ENCODE results near the gene SIK2.

The SIK2 gene

DNA sequence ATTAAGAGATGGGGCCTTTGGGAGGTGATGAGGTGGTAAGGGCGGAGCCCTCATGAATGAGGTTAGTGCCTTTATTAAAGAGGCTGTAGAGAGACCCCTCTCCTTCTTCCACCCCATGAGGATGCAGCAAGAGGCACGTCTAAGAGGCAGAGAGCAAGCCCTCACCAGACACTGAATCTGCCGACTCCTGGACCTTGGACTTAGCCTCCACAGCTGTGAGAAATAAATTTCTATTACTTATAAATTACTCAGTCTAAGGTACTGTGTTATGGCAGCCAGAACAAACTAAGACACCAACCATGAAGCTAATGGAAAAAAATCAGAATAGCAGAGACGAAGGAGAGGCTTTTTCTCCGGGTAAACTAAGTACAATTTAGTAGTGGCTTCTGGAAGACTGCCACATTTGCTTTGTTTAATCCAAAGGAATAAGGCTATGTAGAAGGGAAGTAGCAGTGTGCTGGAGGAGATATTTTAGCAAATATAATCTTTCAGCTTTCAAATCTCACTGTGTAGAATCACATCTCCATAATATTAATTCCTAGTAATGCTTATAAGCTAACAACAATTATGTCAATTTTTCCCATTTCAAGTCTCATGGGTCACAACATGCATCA lies 12.3 kb upstream of the SIK2 start:
- DNase-seq (ENCODE audit: low read depth, low spot score), result no peak
- TF ChIP-seq, protein P1, sequence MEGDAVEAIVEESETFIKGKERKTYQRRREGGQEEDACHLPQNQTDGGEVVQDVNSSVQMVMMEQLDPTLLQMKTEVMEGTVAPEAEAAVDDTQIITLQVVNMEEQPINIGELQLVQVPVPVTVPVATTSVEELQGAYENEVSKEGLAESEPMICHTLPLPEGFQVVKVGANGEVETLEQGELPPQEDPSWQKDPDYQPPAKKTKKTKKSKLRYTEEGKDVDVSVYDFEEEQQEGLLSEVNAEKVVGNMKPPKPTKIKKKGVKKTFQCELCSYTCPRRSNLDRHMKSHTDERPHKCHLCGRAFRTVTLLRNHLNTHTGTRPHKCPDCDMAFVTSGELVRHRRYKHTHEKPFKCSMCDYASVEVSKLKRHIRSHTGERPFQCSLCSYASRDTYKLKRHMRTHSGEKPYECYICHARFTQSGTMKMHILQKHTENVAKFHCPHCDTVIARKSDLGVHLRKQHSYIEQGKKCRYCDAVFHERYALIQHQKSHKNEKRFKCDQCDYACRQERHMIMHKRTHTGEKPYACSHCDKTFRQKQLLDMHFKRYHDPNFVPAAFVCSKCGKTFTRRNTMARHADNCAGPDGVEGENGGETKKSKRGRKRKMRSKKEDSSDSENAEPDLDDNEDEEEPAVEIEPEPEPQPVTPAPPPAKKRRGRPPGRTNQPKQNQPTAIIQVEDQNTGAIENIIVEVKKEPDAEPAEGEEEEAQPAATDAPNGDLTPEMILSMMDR (IDR thresholded peaks at IDR 0.05; ENCODE audit: low read depth, low read length), result no peak
- in situ Hi-C loops (cut with HindIII; ENCODE audit: low sequenced_read_pairs), result no loop called here
- H3K4me3 ChIP-seq (ENCODE audit: low read depth, low read length), result no peak overlapping the region

DNA sequence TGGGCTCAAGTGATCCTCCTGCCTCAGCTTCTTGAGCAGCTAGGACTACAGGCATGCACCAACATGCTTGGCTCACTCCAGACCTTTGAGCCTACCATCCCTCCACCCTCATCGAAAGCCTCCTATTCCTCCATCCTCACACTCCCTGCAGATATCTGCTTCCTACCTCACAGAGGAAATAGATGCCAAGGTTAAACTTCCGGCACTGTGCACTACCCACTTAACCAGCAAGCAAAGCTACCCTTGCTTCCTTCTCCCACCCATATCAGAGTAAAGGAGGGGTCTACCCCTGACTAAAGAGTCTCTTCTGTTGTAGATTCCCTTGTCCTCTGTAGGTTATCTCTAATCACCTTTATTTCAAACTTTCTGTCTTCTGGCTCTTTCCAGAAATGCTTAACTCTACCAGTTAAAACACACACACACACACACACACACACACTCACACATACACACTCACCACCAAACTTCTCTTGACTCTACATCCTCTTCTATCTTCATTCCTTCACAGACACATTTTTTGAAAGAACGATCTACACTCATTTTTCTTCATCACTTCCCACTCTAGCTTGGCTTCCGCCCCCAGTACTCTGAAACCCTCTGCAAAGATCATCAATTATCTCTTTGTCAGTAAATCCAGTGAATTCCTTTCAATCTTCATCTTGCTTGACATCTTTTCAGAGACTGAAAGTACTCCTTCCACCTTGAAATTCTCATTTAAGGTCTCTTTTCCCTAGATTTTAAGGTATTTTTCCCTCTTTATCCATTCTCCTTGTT lies 10.9 kb upstream of the SIK2 start:
- TF ChIP-seq, protein P1 (IDR thresholded peaks at IDR 0.05; ENCODE audit: low read depth, low read length), result no peak
- H3K4me3 ChIP-seq (ENCODE audit: low read depth, low read length), result no peak overlapping the region
- in situ Hi-C loops (cut with HindIII; ENCODE audit: low sequenced_read_pairs), result no loop called here
- DNase-seq (ENCODE audit: low read depth, low spot score), result no peak

DNA sequence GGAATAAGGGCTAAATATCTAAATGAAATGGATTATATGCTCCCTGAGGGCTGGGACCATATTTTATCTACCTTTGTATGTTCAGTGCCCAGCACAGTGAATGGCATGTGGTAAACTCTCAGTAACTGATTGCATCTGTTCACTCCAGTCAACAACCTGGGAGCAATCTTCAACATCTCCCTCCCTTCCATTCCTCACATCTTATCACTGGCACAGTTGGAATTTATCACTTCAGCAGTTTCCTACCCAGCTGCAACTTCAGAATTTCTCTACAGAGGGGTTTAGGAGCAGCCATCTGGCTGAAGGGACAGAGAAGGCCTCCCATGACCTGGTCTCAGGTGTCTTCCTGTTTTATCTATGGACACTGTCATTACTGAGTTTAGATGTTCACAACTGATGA lies 9.8 kb upstream of the SIK2 start:
- TF ChIP-seq, protein P1 (IDR thresholded peaks at IDR 0.05; ENCODE audit: low read depth, low read length), result no peak
- H3K4me3 ChIP-seq (ENCODE audit: low read depth, low read length), result no peak overlapping the region
- no peak for DNase-seq (ENCODE audit: low read depth, low spot score)
- in situ Hi-C loops (cut with HindIII; ENCODE audit: low sequenced_read_pairs), result no loop called here

DNA sequence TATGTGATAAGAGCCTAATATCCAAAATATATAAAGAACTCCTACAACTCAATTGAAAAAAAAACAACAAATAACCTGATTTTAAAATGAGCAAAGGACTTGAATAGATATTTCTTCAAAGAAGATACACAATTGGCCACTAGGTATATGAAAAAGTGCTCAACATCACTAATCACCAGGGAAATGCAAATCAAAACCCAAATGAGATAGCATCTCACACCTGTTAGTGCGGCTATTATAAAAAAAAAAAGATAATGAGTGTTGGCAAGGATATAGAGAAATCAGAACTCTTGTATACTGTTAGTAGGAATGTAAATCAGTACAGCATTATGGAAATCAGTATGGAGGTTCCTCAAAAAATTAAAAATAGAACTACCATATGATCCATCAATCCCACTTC lies 5.9 kb upstream of the SIK2 start:
- H3K4me3 ChIP-seq (ENCODE audit: low read depth, low read length), result no peak overlapping the region
- in situ Hi-C loops (cut with HindIII; ENCODE audit: low sequenced_read_pairs), result no loop called here
- TF ChIP-seq, protein P1 (IDR thresholded peaks at IDR 0.05; ENCODE audit: low read depth, low read length), result no peak
- DNase-seq (ENCODE audit: low read depth, low spot score), result no peak

DNA sequence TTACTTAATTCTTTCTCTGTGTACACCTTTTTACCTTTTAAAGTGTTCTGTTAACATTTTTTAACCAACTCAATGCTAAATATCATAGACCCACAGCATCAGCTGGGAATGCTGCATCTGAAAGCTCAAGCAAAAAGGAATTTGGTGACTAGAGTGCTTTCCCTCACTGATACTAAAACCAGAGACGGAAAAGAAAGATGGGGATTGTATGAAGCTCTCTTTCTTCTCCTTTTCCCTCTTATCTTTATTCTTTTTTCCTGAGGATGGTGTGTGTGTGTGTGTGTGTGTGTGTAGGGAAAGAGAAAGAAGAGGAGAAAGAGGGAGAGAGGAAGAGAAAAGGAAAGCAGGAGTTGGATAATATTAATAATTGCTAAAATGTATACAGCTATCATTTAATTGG lies 4.1 kb upstream of the SIK2 start:
- no peak for DNase-seq (ENCODE audit: low read depth, low spot score)
- no peak overlapping the region for H3K4me3 ChIP-seq (ENCODE audit: low read depth, low read length)
- in situ Hi-C loops (cut with HindIII; ENCODE audit: low sequenced_read_pairs), result no loop called here
- TF ChIP-seq, protein P1 (IDR thresholded peaks at IDR 0.05; ENCODE audit: low read depth, low read length), result no peak

DNA sequence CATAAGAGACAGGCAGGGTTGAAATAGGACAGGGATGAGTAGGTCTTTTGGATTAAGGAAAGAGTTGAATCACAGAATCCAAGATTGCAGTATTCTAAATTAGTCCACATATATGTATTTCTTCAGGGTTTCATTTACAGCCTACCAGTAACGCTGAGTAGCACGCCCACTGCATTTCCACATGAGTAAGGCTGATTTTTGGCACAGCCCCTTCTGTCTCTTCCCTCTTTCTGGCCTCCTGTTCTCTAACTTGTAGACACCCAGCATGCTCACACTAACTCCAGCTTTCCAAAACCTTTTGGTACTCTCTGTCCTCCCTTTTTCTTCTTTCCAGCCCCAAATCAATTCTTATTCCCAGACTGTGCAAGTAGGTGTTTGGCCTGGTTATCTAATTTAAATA lies 3.7 kb upstream of the SIK2 start:
- in situ Hi-C loops (cut with HindIII; ENCODE audit: low sequenced_read_pairs), result no loop called here
- DNase-seq (ENCODE audit: low read depth, low spot score), result no peak
- H3K4me3 ChIP-seq (ENCODE audit: low read depth, low read length), result no peak overlapping the region
- TF ChIP-seq, protein P1 (IDR thresholded peaks at IDR 0.05; ENCODE audit: low read depth, low read length), result no peak
